IMR-90 (cell line): ENCODE data around the gene GRIFIN. TPM values are rescaled to one million over a fixed set of nuclear protein-coding genes. Genes with fewer than 3 reads are reported as not detected.

ENCODE experiments used
- ATAC-seq: fragments of 200-7000 bp; cut with Tn5 transposase; 2 replicates; pipeline ENCODE4 v1.9.1; 2020; ENCODE audit warnings: low read depth, mild to moderate bottlenecking, moderate library complexity
- BruUV-seq: library from RNA; stranded (reverse); fragments of 400-500 nt; replicated peaks from 2 replicates; lab custom pipeline; 2021; lab: Mats Ljungman, UMichigan
- CTCF ChIA-PET: fragments of 300-600 bp; formaldehyde crosslinking; extraction: SDS; loops from one replicate; lab custom pipeline; 2021; ENCODE audit warnings: antibody characterized with exemption; lab: Yijun Ruan, JAX
- POLR2A ChIA-PET: fragments of 300-600 bp; sonication (Branson Sonifier 250); formaldehyde crosslinking; loops from one replicate; lab custom pipeline; 2022; ENCODE audit warnings: antibody characterized with exemption; ENCODE audit not compliant: unreplicated experiment; lab: Charles Lee
- DNase-seq: peaks from one replicate; pipeline ENCODE4 v3.0.0; 2013
- H2AFZ ChIP-seq: replicated peaks from 2 replicates; pipeline ENCODE3; 2013; ENCODE audit warnings: low read length, mild to moderate bottlenecking; ENCODE audit not compliant: poor library complexity
- H2AK5ac ChIP-seq: 2 replicates; pipeline ENCODE4 v1.6.1; 2013; ENCODE audit warnings: low read depth, low read length, inconsistent platforms
- H2AK9ac ChIP-seq: replicated peaks from 2 replicates; pipeline ENCODE3; 2013; ENCODE audit warnings: mild to moderate bottlenecking, low read depth, low read length, moderate library complexity; ENCODE audit not compliant: poor library complexity
- H2BK120ac ChIP-seq: 2 replicates; pipeline ENCODE4 v1.6.1; 2013; ENCODE audit warnings: low read depth, low read length, inconsistent platforms
- H2BK15ac ChIP-seq: 3 replicates; pipeline ENCODE4 v1.6.1; 2013; ENCODE audit warnings: low read depth, low read length, inconsistent platforms
- H2BK20ac ChIP-seq: 2 replicates; pipeline ENCODE4 v1.6.1; 2013; ENCODE audit warnings: low read depth, mild to moderate bottlenecking, inconsistent platforms, low read length, moderate library complexity
- H2BK5ac ChIP-seq: 2 replicates; pipeline ENCODE4 v1.6.1; 2013; ENCODE audit warnings: mild to moderate bottlenecking, low read depth, low read length, inconsistent platforms; ENCODE audit not compliant: poor library complexity, severe bottlenecking
- H3K14ac ChIP-seq: replicated peaks from 2 replicates; pipeline ENCODE4 v1.6.1; 2013; ENCODE audit warnings: low read depth, low read length, inconsistent platforms
- H3K18ac ChIP-seq: 2 replicates; pipeline ENCODE4 v1.6.1; 2013; ENCODE audit warnings: low read depth, low read length, control low read depth
- H3K23ac ChIP-seq: 2 replicates; pipeline ENCODE4 v1.6.1; 2013; ENCODE audit warnings: low read depth, low read length, inconsistent platforms
- H3K27ac ChIP-seq: 2 replicates; pipeline ENCODE4 v1.5.1; 2013; ENCODE audit warnings: mild to moderate bottlenecking, control low read depth, low read length; ENCODE audit not compliant: insufficient read depth
- H3K27me3 ChIP-seq: 2 replicates; pipeline ENCODE4 v1.6.1; 2013; ENCODE audit warnings: low read length; ENCODE audit not compliant: control insufficient read depth, insufficient read depth
- H3K36me3 ChIP-seq: 2 replicates; pipeline ENCODE4 v1.6.1; 2013; ENCODE audit warnings: low read length, mixed read lengths; ENCODE audit not compliant: control insufficient read depth, insufficient read depth
- H3K4ac ChIP-seq: 2 replicates; pipeline ENCODE4 v1.6.1; 2013; ENCODE audit warnings: low read depth, low read length, inconsistent platforms
- H3K4me1 ChIP-seq: 2 replicates; pipeline ENCODE4 v1.6.1; 2013; ENCODE audit warnings: low read length, mixed read lengths; ENCODE audit not compliant: control insufficient read depth, insufficient read depth
- H3K4me2 ChIP-seq: 2 replicates; pipeline ENCODE4 v1.6.1; 2013; ENCODE audit warnings: low read depth, mild to moderate bottlenecking, control low read depth, low read length, moderate library complexity
- H3K4me3 ChIP-seq: 2 replicates; pipeline ENCODE4 v1.5.1; 2013; ENCODE audit warnings: low read depth, mild to moderate bottlenecking, control low read depth, low read length, moderate library complexity; ENCODE audit not compliant: insufficient read depth
- H3K56ac ChIP-seq: 2 replicates; pipeline ENCODE4 v1.6.1; 2013; ENCODE audit warnings: low read length, inconsistent platforms; ENCODE audit not compliant: insufficient read depth; ENCODE audit errors: extremely low read depth
- H3K79me1 ChIP-seq, 2 experiments: 2 replicates each; pipeline ENCODE4 v1.6.1; 2013; ENCODE audit warnings: low read length in 2 of 2, inconsistent platforms in 1 of 2, low read depth in 1 of 2
- H3K9ac ChIP-seq: 2 replicates; pipeline ENCODE4 v1.6.1; 2013; ENCODE audit warnings: low read depth, low read length, control low read depth
- H3K9me1 ChIP-seq: 2 replicates; pipeline ENCODE4 v1.6.1; 2013; ENCODE audit warnings: low read length, inconsistent platforms; ENCODE audit not compliant: insufficient read depth
- H3K9me3 ChIP-seq: 2 replicates; pipeline ENCODE4 v1.6.1; 2013; ENCODE audit warnings: low read length; ENCODE audit not compliant: control insufficient read depth, insufficient read depth
- H4K20me1 ChIP-seq: 2 replicates; pipeline ENCODE4 v1.6.1; 2013; ENCODE audit warnings: low read length, inconsistent platforms; ENCODE audit not compliant: insufficient read depth
- H4K5ac ChIP-seq: 2 replicates; pipeline ENCODE4 v1.6.1; 2013; ENCODE audit warnings: mild to moderate bottlenecking, low read depth, low read length, control low read depth
- H4K8ac ChIP-seq, 2 experiments: 2 replicates each; pipeline ENCODE4 v1.6.1; 2013; ENCODE audit warnings: low read depth in 2 of 2, low read length in 2 of 2, control low read depth in 1 of 2, inconsistent platforms in 1 of 2
- H4K91ac ChIP-seq: 2 replicates; pipeline ENCODE4 v1.6.1; 2013; ENCODE audit warnings: low read depth, low read length, inconsistent platforms; ENCODE audit not compliant: insufficient read depth
- BHLHE40 ChIP-seq: fragments of 150-350 bp; IDR thresholded peaks from 2 replicates; pipeline ENCODE4 v1.6.1; 2016; ENCODE audit warnings: mild to moderate bottlenecking, low read depth, low read length
- CEBPB ChIP-seq: IDR thresholded peaks from 2 replicates; pipeline ENCODE4 v1.6.1; 2012; ENCODE audit warnings: low read depth, low read length, improper control_type of control experiment
- CHD1 ChIP-seq: IDR thresholded peaks from 2 replicates; pipeline ENCODE4 v1.6.1; 2012; ENCODE audit warnings: low read depth, low read length, improper control_type of control experiment
- CTCF ChIP-seq: conservative IDR thresholded peaks from 2 replicates; pipeline ENCODE4 v1.5.1; 2012; ENCODE audit warnings: mild to moderate bottlenecking, low read depth, low read length, improper control_type of control experiment
- ELK1 ChIP-seq: fragments of 150-350 bp; IDR thresholded peaks from 2 replicates; pipeline ENCODE4 v1.6.1; 2016; ENCODE audit warnings: low read depth, mild to moderate bottlenecking, low read length, moderate library complexity, borderline replicate concordance
- FOS ChIP-seq: fragments of 150-350 bp; IDR thresholded peaks from 2 replicates; pipeline ENCODE4 v1.6.1; 2016; ENCODE audit warnings: low read depth, low read length
- MAFK ChIP-seq: IDR thresholded peaks from 2 replicates; pipeline ENCODE4 v1.6.1; 2012; ENCODE audit warnings: low read depth, low read length, improper control_type of control experiment
- MAZ ChIP-seq: IDR thresholded peaks from 2 replicates; pipeline ENCODE4 v1.6.1; 2012; ENCODE audit warnings: low read depth, mild to moderate bottlenecking, low read length, improper control_type of control experiment, moderate library complexity, borderline replicate concordance
- NFE2L2 ChIP-seq: fragments of 150-350 bp; IDR thresholded peaks from 2 replicates; pipeline ENCODE4 v1.6.1; 2016; ENCODE audit warnings: low read depth, mild to moderate bottlenecking, low read length
- RAD21 ChIP-seq: IDR thresholded peaks from 2 replicates; pipeline ENCODE4 v1.6.1; 2012; ENCODE audit warnings: low read length, improper control_type of control experiment
- RCOR1 ChIP-seq: IDR thresholded peaks from 2 replicates; pipeline ENCODE4 v1.6.1; 2012; ENCODE audit warnings: mild to moderate bottlenecking, low read length, improper control_type of control experiment; ENCODE audit not compliant: insufficient replicate concordance
- SMC3 ChIP-seq: fragments of 150-350 bp; IDR thresholded peaks from 2 replicates; pipeline ENCODE4 v1.6.1; 2016; ENCODE audit warnings: low read depth, mild to moderate bottlenecking, antibody characterized with exemption, low read length, moderate library complexity
- WGBS, 2 experiments: methylation state at CpG; one replicate each; pipeline versions ENCODE4 v1.1.5 to v1.1.7; 2013; ENCODE audit warnings: missing lambda C conversion rate in 2 of 2; ENCODE audit not compliant: insufficient read length in 1 of 2; ENCODE audit errors: extremely low coverage in 2 of 2; 5-methylcytosine and 5-hydroxymethylcytosine counted together
- dilution Hi-C: fragments of 300-500 bp; cut with HindIII; formaldehyde crosslinking; loops from one replicate; pipeline ENCODE4 v1.14.3; 2018; ENCODE audit warnings: low sequenced_read_pairs; ENCODE audit not compliant: unreplicated experiment
- in situ Hi-C: fragments of 300-500 bp; cut with MboI; formaldehyde crosslinking; loops from 3 replicates; pipeline ENCODE4 v1.14.3; 2019; ENCODE audit warnings: low sequenced_read_pairs, inconsistent platforms, mixed read lengths
- intact Hi-C: fragments of 100-400 bp; cut with micrococcal nuclease; formaldehyde crosslinking; loops from 2 replicates; pipeline ENCODE4 v1.10.0; 2022
- polyA plus RNA-seq, 3 experiments: library from polyadenylated mRNA; depleted of rRNA; stranded (reverse); fragments of >200 nt; gene quantifications; 2 replicates each; pipeline ENCODE4 v1.2.3, GENCODE V29; 2012; ENCODE audit warnings: low replicate concordance in 1 of 3
- total RNA-seq: library from RNA; depleted of rRNA; stranded (reverse); fragments of >200 nt; gene quantifications from 2 replicates; pipeline ENCODE4 v1.2.3, GENCODE V29; 2012

Gene GRIFIN
- total and polyA plus RNA-seq, 2 of the 4 experiments (the other 2 are of a cell fraction) = not detected

- H4K8ac ChIP-seq = no peak overlapping the region
- H3K9ac ChIP-seq = no peak overlapping the region
- dilution Hi-C loops = no loop called here
- no peaks in the 10 kb centered on the region for H3K9me3 ChIP-seq
- intact Hi-C loops = loop anchor here (2.0 to 10.0 kb wide), 3 partner anchors 83 to 679 kb away; partner anchors contain the start of gene IQCE
- H3K27ac ChIP-seq = no peak overlapping the region
- no peak overlapping the region for H2BK5ac ChIP-seq
- no peak overlapping the region for H4K91ac ChIP-seq
- H3K56ac ChIP-seq = no peak overlapping the region
- no peak for ATAC-seq
- H3K36me3 ChIP-seq = no peaks in the 10 kb centered on the region
- no peak overlapping the region for H3K14ac ChIP-seq
- no peaks in the 10 kb centered on the region for H3K79me1 ChIP-seq
- POLR2A ChIA-PET = no interaction called here
- peaks cover 6% of the 10 kb centered on the region; the same call in 1 of the 2 replicates for H3K4me1 ChIP-seq
- H2BK15ac ChIP-seq = no peak overlapping the region
- H3K18ac ChIP-seq = no peak overlapping the region
- no TSS peak for BruUV-seq
- no peak overlapping the region for H2AK9ac ChIP-seq
- no peak overlapping the region for H3K4me3 ChIP-seq
- H3K23ac ChIP-seq = no peak overlapping the region
- TF ChIP-seq CEBPB = no peak
- no peak for TF ChIP-seq RCOR1
- no peak for TF ChIP-seq NFE2L2
- no peak for TF ChIP-seq RAD21
- no peak for TF ChIP-seq BHLHE40
- TF ChIP-seq MAZ = no peak
- no peak for TF ChIP-seq ELK1
- TF ChIP-seq CHD1 = no peak
- no peak for TF ChIP-seq FOS
- no peak for TF ChIP-seq SMC3
- no peak for TF ChIP-seq MAFK
- TF ChIP-seq CTCF = no peak
- no peak for DNase-seq
- no peak overlapping the region for H3K4me2 ChIP-seq
- no peak overlapping the region for H2BK20ac ChIP-seq
- WGBS, 2 experiments = 86% methylated on average over 4 of the region's 18 CpGs; no CpG with 5 or more reads in 1 of the 2 experiments
- H3K27me3 ChIP-seq = peaks cover 10% of the 10 kb centered on the region; the same call in 1 of the 2 replicates
- no peak overlapping the region for H4K5ac ChIP-seq
- CTCF ChIA-PET = no interaction called here
- no peak overlapping the region for H2BK120ac ChIP-seq
- H2AK5ac ChIP-seq = no peak overlapping the region
- H3K4ac ChIP-seq = no peak overlapping the region
- H3K9me1 ChIP-seq = no peaks in the 10 kb centered on the region
- no peak overlapping the region for H2AFZ ChIP-seq
- in situ Hi-C loops = no loop called here
- H4K20me1 ChIP-seq = no peaks in the 10 kb centered on the region
Measured at GRCh38 chr7:2475678-2476015, 551 bp downstream of the GRIFIN start.
